Stomach smooth muscle (tissue), 2 donors: ENCODE results near the gene INTS4.
A peak's percentile ranks its signal among the peaks of the same experiment; 100 is the strongest.
"Not testable (repeated sequence)": the region's sequence is repeated elsewhere in the genome, so short reads cannot be mapped to it uniquely, and the experiment has no call there.

ENCODE experiments used
- H3K27ac ChIP-seq: one replicate; pipeline ENCODE4 v1.7.0; 2013; ENCODE audit warnings: mild to moderate bottlenecking, low read length, inconsistent platforms
- H3K27me3 ChIP-seq, 2 donors: one replicate each; pipeline ENCODE4 v1.7.0; 2013; ENCODE audit warnings: low read length in 2 of 2; ENCODE audit not compliant: insufficient read depth in 2 of 2, control insufficient read depth in 1 of 2
- H3K36me3 ChIP-seq, 2 donors: one replicate each; pipeline ENCODE4 v1.7.0; 2013; ENCODE audit warnings: low read length in 2 of 2; ENCODE audit not compliant: control insufficient read depth in 2 of 2, insufficient read depth in 2 of 2
- H3K4me1 ChIP-seq: one replicate; pipeline ENCODE4 v1.7.0; 2013; ENCODE audit warnings: low read length; ENCODE audit not compliant: control insufficient read depth, insufficient read depth
- H3K4me3 ChIP-seq, 2 donors: one replicate each; pipeline ENCODE4 v1.7.0; 2013; ENCODE audit warnings: low read length in 2 of 2
- H3K9ac ChIP-seq, 2 donors: one replicate each; pipeline ENCODE4 v1.7.0; 2013; ENCODE audit warnings: low read length in 2 of 2, mild to moderate bottlenecking in 1 of 2
- H3K9me3 ChIP-seq, 2 donors: one replicate each; pipeline ENCODE4 v1.7.0; 2013; ENCODE audit warnings: low read length in 2 of 2; ENCODE audit not compliant: control insufficient read depth in 2 of 2
- donor health status: healthy.
- donor health status: Pancreatic carcinoma.

INTS4 gene

GRCh38 chr11:77878247-77878646 lies 116.2 kb downstream of the INTS4 start:
- not testable (repeated sequence) for H3K27ac ChIP-seq
- peaks cover 33 to 39% of the 10 kb centered on the region in 2 donors for H3K36me3 ChIP-seq

GRCh38 chr11:77876045-77876444 lies 118.4 kb downstream of the INTS4 start:
- no peaks in the 10 kb centered on the region for H3K9me3 ChIP-seq
- peaks cover 35 to 40% of the 10 kb centered on the region in 2 donors for H3K36me3 ChIP-seq
- no peak overlapping the region for H3K9ac ChIP-seq

More at GRCh38 chr11:77878247-77878646, 116.2 kb downstream of the INTS4 start:
- not testable (repeated sequence) for H3K4me3 ChIP-seq, H3K9me3 ChIP-seq, H3K4me1 ChIP-seq, H3K9ac ChIP-seq, H3K27me3 ChIP-seq

DNA sequence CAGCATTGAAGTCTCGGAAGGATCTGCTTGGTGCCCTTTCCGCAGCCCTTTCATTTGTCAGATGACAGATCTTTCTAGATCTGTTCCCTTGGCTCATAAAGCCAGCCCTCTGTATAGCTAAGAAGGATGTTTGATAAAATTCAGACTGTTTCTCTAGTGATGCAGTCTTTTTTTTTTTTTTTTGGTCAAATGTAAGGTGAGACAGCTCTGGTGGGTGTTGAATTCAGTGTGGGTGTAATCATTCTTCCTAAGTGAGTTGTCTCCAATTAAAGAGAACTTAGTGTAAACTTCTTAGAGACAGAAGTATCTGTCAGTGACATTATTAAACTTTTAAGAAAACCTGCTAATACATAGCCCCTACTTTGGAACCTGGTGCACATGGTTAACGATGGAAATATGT lies 120.3 kb downstream of the INTS4 start:
- no peak overlapping the region for H3K27ac ChIP-seq
- H3K36me3 ChIP-seq, result peaks cover 29 to 36% of the 10 kb centered on the region in 2 donors
- no peak overlapping the region for H3K4me3 ChIP-seq

More at GRCh38 chr11:77876045-77876444, 118.4 kb downstream of the INTS4 start:
- Histone ChIP-seq H3K27ac (no peak overlapping the region), H3K4me1 (peaks cover 4% of the 10 kb centered on the region), H3K4me3 (no peak overlapping the region), H3K27me3 (no peaks in the 10 kb centered on the region)

DNA sequence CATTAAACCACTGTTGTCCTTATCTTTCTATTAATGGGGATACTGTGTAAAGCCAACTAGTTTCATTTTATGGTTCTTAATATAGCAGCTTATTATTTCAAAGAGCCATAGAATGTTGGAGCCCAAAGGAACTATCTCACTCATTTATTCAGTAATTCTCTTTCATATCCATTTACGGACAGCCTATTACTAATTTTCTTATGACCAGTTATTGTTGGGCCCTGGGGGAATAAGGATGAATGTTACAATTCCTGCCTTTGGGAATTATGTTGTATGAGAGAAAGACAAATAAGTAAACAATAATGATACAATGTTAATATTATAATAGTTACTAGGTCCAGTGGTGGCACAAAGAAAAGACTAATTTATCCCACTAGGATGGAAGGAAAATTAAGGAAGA lies 121.1 kb downstream of the INTS4 start:
- Histone ChIP-seq H3K4me1 (no peaks in the 10 kb centered on the region), H3K9me3 (no peaks in the 10 kb centered on the region), H3K36me3 (peaks cover 24 to 31% of the 10 kb centered on the region in 2 donors), H3K4me3 (no peak overlapping the region), H3K27ac (no peak overlapping the region), H3K9ac (no peak overlapping the region), H3K27me3 (no peaks in the 10 kb centered on the region)

More for the DNA sequence above, 120.3 kb downstream of the INTS4 start:
- no peaks in the 10 kb centered on the region for H3K27me3 ChIP-seq
- no peaks in the 10 kb centered on the region for H3K9me3 ChIP-seq
- H3K9ac ChIP-seq, result no peak overlapping the region
- H3K4me1 ChIP-seq, result peaks cover 4% of the 10 kb centered on the region

- Histone ChIP-seq H3K9me3 (no peaks in the 10 kb centered on the region), H3K4me1 (no peaks in the 10 kb centered on the region), H3K27ac (no peak overlapping the region), H3K27me3 (no peaks in the 10 kb centered on the region), H3K36me3 (peaks cover 22 to 29% of the 10 kb centered on the region in 2 donors), H3K4me3 (no peak overlapping the region), H3K9ac (no peak overlapping the region)
Observed at GRCh38 chr11:77871855-77872254, 122.6 kb downstream of the INTS4 start.

GRCh38 chr11:77868744-77869143 lies 125.7 kb downstream of the INTS4 start:
- Histone ChIP-seq H3K27me3 (no peaks in the 10 kb centered on the region), H3K27ac (no peak overlapping the region), H3K9ac (no peak overlapping the region), H3K36me3 (peaks cover 12 to 17% of the 10 kb centered on the region in 2 donors), H3K9me3 (no peaks in the 10 kb centered on the region), H3K4me3 (no peak overlapping the region), H3K4me1 (no peaks in the 10 kb centered on the region)

DNA sequence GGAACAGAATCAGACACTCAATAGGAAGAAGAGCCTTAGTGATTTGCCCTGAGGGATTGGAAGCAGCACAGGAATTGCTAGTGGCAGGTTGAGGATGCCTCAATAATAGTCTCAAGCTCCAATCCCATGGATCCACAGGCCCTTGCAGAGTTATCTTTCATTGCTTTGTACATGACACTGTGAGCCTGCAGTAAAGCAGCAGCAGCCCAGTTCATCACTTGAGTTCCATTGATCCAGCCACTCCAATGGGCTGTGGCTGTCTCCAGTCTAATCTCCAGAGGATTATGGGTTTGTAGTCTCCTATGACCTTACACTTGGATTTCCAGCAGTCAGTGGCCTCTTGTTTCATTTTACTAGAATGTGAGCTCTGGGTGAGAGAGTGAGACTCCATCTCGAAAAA lies 128.1 kb downstream of the INTS4 start:
- no peaks in the 10 kb centered on the region for H3K27me3 ChIP-seq
- no peak overlapping the region for H3K9ac ChIP-seq
- H3K36me3 ChIP-seq, result peaks cover 4 to 6% of the 10 kb centered on the region in 2 donors
- H3K4me3 ChIP-seq, result no peak overlapping the region
- no peak overlapping the region for H3K27ac ChIP-seq
- H3K4me1 ChIP-seq, result no peaks in the 10 kb centered on the region
- H3K9me3 ChIP-seq, result no peaks in the 10 kb centered on the region

GRCh38 chr11:77865805-77866204 lies 128.7 kb downstream of the INTS4 start:
- Histone ChIP-seq H3K9me3 (no peaks in the 10 kb centered on the region), H3K36me3 (peaks cover 3 to 6% of the 10 kb centered on the region in 2 donors), H3K9ac (no peak overlapping the region), H3K27ac (peak overlapping the region; percentile 6), H3K4me1 (no peaks in the 10 kb centered on the region), H3K27me3 (no peaks in the 10 kb centered on the region), H3K4me3 (no peak overlapping the region)

DNA sequence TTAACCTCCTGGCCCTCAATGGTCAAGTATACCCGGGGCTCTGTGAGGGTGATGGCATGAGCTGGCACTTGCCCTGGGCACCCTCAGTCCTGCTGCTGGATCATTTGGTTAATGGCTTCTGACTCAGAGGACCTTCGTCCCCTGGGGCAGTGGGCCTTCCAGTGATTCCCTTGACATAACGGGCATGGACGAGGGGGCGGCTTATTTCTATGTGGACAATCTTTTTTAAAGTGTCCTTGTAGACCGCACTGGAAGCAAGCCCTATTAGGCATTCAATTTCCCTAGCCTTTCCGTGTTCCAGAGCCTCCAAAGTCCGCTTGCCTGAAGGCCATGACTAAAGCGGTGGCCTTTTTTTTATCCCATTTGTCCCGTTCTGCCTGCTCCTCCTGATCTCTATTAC lies 133.0 kb downstream of the INTS4 start:
- not testable (repeated sequence) for H3K4me3 ChIP-seq, H3K4me1 ChIP-seq, H3K9ac ChIP-seq, H3K27ac ChIP-seq, H3K9me3 ChIP-seq, H3K27me3 ChIP-seq, H3K36me3 ChIP-seq

DNA sequence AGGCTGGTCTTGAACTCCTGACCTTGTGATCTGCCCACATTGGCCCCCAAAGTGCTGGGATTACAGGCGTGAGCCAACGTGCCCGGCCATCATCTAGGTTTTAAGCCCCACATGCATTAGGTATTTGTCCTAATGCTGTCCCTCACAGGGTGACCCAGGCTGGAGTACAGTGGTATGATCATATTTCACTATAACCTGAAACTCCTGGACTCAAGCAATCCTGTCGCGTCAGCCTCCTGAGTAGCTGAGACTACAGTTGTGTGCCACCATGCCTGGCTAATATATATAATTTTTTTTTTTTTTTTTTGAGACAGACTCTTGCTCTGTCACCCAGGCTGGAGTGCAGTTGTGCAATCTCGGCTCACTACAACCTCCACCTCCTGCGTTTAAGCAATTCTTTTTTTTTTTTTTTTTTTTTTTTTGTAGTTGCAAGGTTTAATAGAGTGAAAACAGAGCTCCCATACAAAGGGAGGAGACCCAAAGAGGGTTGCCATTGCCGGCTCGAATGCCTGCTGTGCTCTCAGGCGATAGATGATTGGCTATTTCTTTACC lies 136.5 kb downstream of the INTS4 start:
- not testable (repeated sequence) for H3K4me1 ChIP-seq, H3K27me3 ChIP-seq, H3K27ac ChIP-seq, H3K9ac ChIP-seq, H3K4me3 ChIP-seq, H3K9me3 ChIP-seq
- peaks cover 15 to 16% of the 10 kb centered on the region in 2 donors for H3K36me3 ChIP-seq

DNA sequence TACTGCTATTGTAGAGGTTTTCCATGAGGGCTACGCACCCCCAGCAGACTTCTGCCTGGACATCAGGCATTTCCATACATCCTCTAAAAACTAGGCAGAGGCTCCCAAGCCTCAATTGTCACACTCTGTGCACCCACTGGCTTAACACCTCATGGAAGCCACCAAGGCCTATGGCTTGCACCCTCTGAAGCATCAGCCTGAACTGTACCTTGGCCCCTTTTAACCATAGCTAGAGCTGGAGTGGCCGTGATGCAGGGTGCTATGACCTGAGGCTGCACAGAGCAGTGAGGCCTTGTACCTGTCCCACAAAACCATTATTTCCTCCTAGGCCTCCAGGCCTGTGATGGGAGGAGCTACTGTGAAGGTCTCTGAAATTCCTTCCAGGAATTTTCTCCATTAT lies 139.6 kb downstream of the INTS4 start:
- Histone ChIP-seq H3K36me3 (peaks cover 16 to 17% of the 10 kb centered on the region in 2 donors), H3K4me3 (no peak overlapping the region)

More for the DNA sequence above, 139.6 kb downstream of the INTS4 start:
- Histone ChIP-seq H3K9me3 (no peaks in the 10 kb centered on the region), H3K4me1 (no peaks in the 10 kb centered on the region), H3K27me3 (no peaks in the 10 kb centered on the region), H3K27ac (no peak overlapping the region), H3K9ac (no peak overlapping the region)
